Measurements from ENCODE around the gene MTCL1.

MTCL1 gene

DNA sequence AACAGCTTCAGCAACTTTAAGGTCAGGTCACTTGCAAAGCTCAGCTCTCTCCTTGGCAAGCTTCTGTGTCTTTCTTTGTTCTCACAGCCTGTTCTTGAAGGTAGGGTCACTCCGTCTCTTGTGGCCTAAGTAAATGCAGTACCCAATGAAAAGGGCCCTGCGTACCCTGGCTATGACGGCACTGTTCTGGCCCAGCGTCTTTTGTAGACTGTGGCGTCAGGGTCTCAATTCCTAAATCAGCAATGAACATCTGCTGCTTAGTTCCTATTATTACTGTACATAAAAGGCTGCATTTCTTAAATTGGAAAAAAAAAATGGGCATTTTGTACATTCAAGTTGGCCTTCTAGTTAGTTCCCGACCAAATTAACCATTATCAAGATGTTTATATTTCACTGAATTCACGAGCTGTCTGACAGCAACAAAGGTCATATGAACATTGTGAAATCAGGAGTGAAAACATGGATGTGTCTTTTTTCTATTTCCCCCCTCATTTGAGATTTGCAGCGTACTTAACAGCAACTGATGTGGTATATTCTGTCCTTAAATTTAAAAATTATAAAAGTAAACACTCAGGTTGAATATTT, 17.0 kb upstream of the MTCL1 start:
- DNase-seq, result no peak

DNA sequence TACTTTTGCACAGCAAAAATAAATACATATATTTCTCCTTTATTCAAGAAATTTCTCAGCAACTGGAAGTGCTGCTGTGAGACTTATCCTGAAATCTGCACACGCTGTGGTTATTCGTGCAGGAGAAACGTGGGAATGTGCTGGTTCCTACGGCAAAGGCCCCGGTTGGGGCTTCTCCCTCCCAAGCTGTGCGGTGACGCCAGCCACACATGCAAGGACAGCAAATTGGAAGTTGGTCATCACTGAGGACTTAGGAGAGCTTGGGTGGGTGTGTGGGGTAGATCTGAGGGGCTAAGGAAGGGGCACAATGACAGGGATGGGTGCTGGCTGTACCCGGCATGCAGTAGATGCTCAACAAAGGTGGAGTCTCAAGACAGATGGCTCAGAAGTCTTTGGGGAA, 16.5 kb upstream of the MTCL1 start:
- DNase-seq, result no peak

DNA sequence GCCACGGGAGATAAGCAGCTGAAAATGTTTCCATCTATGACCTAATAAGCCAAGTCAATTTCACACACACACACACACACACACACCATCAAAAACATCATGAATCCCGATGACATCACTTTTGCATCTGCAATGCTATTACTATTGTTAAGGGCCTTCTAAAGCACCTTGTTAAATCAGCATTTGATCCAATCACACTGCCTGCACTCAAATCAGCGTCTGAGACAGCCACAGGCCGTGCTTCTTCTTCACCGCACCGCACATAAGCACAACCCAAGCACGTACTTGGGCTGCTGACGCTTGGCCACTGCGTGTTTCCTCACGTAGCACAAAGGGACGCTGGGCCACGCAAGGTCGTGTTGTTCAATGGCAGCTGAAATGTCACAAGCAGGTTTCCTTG, 15.8 kb upstream of the MTCL1 start:
- no peak for DNase-seq

DNA sequence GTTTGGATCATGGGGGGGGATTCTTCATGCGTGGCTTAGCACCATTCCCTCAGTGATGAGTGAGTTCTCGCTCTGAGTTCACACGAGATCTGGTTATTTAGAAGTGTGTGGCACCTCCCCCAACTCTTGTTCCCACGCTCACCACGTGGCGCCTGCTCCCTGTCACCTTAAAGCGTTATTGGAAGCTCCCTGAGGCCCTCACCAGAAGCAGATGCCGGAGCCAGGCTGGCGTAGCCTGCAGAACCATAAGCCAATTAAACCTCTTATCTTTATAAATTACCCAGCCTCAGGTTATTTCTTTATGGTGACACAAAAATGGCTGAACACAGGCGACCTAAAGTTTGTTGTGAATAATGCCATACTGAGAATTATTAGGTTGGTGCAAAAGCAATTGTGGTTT, 10.5 kb upstream of the MTCL1 start:
- DNase-seq, result no peak

DNA sequence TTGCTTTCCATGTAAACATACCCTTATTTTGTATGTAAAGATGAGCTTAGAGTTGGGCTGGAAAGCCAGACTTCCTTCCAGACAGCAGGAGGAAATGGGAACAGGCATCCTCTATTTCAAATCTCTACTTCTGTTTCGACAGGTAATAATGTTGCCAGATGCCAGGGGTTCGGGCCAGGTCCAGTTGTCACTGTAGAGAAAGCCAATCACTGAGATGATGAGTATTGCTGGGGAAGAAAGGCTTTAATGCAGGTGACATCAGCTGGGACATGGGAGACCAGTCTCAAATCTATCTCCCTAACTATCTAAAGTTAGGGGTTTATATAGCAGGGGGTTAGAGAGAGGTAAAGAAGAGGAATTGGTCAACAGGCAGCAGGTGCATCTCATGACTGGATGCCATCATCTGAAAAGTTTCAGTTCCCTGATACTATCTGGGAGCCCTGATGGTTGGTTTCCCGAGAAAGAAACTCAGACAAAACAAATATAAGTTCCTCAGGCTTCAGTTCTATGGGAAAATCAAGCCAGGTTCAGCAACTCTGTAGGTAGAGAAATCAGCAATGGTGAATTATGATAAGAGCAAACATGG, 9.3 kb upstream of the MTCL1 start:
- DNase-seq, result no peak

DNA sequence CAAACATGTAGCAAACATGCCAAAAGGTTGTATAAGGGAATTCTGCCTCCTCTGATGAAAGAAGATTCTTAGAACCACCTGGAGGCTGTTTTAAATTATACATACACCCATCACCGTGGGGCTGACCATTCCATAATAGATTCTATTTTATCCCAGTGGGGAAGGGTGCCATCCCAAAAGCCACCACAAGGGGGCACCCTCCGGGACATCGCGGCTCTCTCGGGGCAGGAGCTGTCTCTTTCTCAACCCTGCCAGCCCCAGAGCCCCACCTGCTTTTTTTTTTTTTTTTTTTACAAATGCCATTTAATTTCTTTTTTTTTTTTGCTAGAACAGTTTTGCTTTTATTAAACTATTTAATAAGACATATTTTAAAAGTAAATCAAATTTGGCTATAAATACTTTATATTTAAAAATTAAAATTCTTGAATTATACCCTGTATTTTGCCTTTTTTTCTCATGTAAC, 8.6 kb upstream of the MTCL1 start:
- DNase-seq, result peak; percentile 60 to 77

DNA sequence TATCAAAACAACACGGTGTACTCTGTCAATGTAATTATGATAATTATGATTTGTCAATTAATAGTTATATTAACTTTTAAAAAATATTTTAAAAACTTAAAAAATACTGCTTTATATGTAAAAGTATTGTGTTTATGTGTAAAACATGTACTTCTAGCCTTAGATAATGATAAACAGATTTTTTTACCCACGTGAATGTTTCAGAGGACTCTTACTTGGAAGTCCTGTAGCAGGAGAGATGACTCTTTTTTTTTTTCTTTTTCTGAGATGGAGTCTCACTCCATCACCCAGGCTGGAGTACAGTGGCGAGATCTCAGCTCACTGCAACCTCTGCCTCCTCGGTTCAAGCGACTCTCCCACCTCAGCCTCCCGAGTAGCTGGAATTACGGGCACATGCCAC, 6.2 kb upstream of the MTCL1 start:
- DNase-seq, result no peak

DNA sequence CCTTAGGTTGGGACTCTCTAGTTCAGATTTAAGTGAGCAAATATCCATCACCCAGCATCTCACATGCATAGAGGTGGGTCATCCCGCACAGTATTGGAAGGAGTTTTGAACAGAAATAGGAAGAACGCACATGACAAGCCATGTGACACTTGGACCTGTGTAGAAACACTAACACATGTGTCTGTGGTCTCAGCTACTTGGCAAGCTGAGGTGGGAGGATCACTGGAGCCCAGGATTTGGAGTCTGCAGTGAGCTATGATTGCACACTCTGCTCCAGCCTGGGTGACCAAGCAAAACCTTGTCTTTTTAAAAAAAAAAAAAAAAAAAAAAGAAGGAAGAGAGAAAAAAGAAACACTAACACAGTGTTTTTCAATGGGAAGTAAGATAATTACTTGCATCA, 5.4 kb upstream of the MTCL1 start:
- DNase-seq, result no peak

DNA sequence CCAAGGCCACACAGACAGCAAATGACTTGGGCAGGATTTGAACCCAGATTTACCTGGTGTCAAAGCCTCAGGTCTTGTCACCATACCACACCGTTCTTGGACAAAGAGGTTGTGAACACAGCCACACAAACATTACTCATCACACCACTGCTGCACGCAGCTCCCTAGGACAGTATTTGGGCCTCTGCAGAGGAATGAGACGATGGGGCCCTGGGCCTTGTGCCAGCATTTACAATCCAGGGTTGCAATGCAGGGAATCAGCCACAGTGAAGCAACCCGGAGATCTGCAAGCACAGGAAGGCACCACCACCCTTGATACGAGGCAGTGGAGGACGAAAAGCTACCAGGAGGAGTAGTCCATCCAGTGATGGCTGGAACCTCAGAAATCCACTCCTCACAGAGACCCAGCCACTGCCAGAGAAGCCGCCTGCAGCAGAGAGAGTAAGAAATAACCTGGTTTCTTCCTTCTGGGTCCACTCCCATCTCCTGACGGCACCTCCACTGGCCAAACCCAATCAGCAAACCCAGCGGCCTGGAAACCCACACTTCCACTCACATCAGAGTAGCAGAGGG, 3.7 kb upstream of the MTCL1 start:
- no peak for DNase-seq

DNA sequence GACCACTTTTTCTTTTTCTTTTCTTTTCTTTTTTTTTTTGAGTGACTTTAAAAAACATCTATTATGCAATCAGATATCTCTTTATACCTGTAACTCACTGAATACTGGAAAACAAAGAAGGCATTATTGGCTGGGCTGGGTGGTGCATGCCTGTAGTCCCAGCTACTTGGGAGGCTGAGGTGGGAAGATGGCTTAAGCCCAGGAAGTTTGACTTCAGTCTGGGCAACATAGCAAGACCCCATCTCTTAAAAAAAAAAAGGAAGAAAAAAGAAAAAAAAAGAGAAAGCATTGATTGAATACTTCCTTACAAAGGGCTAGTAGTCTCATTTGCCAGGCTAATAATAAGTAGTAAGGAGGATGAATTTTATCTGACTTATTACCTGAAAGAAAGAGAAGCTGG, 2.7 kb upstream of the MTCL1 start:
- DNase-seq, result no peak

DNA sequence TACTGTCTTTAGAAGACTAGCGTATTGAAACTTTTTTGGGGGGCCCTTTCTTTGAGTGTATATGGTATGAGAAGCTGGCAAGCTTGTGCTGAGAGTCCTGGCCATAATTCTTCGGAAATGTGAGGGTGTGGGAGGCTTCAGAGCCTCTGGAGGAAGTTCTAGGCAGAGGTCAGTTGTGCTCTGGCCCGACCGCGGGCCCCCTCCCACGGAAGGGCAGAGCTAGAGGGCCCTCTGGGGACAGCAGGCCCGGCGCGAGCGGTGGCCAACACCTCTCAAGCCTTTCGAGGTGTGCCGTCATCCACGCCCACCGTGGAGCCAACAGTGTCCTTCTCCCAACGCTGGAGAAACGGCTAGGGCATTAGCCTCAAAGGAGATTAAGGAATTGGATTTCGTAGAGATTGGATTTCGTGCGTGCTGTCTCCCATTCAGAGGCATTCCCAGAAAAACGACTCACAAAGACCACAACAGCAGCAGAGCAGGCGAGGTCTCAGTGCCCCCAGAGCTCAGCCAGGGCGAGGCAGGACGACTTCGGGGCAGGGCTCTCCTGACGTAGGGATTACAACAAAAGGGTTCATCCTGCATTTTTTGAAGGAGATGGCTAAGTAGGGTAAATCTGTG, 2.2 kb upstream of the MTCL1 start:
- DNase-seq, result no peak

DNA sequence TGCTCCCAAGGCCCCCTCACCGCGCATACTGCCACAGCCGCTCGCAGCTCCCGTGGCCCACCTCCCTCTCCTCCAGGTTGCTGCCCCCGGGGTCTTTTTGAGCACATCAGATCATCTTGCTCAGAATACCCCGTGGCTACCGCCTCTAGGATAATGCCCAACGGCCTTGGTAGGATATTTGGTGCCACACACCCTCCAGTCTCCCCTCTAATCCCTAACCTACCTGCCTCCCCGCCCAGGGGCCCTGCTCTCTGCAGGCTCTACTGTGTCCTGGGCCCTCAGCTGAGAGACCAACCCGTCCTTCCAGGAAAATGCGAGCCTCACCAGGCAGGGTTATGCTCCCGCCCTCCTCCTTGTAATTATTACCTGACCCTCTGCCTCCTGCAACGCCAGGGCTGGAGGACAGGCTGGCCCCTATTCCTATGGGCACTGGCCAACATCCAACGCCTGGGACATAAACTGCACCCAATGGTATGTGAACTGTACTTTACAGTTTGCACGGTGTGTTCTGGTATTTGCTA, 1.5 kb upstream of the MTCL1 start:
- DNase-seq, result no peak

DNA sequence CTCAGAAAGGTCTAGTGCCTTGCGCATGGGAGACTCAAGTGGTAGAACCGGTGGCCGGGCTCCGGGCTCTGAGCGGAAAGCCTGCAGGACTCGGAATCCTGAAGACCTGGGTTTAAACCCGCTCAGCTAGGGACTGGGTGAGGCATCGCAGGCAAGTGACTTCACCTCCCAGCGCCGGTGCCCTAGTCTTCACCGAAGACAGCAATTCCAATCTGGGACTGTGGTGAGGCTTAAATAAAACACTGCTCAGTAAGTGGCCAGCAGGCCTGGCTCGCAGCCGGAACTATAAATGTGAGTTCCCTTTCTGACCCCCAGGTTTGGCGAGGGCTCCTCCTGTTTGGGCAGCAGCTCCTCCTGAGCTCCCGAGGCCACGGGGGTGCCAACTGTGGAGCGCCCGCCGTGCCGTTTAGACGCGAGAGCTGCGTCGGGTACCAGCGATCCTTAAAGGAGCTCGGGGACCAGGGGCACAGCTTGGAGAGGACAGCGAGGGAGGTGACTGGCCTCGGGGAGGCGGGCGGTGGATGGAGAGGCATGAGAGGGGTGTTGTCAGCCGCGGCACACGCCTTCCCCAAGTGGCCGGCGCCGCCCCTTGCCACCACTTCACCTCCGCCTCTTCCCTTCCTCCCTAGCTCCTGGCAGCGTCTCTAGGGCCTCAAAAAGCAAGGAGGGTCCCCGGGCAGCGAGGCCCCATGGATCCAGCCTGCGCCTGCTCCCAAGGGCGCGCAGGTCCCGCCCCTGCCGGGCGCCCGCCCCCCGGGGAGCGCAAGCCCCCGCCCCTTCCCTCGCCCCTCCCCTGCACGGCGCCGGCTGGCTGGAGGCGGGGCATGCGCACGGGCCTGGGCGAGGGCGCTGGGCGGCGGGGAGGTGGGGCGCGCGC, 757 bp upstream of the MTCL1 start:
- peak; percentile 86 to 88 for DNase-seq

DNA sequence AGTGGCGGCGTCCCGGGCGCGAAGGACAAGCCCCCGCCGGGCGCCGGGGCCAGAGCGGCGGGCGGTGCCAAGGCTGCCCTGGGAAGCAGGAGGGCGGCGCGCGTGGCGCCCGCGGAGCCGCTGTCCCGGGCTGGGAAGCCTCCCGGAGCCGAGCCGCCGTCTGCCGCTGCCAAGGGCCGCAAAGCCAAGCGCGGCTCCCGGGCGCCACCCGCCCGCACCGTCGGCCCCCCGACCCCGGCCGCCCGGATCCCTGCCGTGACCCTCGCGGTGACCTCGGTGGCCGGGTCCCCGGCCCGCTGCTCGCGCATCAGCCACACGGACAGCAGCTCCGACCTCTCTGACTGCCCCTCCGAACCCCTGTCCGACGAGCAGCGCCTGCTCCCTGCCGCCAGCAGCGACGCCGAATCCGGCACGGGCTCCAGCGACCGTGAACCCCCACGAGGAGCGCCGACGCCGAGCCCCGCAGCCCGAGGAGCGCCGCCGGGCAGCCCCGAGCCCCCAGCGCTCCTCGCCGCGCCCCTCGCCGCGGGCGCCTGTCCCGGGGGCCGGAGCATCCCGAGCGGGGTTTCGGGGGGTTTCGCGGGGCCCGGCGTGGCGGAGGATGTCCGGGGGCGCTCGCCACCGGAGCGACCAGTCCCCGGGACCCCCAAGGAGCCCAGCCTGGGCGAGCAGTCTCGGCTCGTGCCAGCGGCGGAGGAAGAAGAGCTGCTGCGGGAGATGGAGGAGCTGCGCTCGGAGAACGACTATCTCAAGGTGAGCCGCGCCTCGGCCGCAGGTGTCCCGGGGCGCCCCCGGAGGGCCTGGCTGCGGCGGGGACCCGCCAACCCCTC, 820 bp downstream of the MTCL1 start:
- peak in 1 of 2 donors; percentile 17 for DNase-seq

DNA sequence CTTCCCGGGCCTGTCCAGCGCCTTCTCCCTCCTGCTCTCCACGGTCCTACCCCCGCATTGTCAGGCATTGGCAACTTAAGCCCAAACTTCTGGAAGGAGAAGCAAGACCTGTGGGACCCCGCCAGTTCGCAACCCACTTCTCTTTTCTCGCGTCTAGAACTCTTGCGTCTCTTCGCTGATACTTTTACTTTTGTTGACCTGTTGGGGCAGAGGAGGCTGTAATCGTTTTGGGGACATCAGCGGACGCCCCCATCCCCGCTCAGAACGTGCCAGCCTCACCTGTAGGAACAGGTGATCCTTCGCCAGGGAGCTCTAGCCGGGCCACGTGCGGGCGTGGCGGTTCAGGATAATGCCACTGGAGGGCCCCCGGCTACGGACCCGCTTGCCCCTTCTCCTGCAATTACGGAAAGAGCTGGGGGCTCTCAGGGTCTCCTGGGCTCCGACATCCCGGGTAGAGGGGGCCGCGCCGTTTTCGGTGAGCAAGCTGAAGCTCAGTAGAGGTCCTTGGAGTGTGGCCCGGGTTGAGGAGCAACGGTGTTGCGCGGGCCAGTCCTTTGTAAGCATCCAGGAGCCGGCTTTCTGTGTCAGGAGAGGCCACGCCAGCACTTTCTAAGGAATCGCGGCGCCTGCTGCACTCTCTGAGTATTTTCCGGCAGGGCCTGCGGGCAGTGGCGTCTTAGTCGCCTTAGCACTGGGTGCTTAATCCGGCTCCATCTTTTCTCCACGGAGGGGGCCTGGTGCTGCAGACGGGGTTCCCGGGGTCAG, 1.6 kb downstream of the MTCL1 start:
- peak in 1 of 2 donors; percentile 17 for DNase-seq

DNA sequence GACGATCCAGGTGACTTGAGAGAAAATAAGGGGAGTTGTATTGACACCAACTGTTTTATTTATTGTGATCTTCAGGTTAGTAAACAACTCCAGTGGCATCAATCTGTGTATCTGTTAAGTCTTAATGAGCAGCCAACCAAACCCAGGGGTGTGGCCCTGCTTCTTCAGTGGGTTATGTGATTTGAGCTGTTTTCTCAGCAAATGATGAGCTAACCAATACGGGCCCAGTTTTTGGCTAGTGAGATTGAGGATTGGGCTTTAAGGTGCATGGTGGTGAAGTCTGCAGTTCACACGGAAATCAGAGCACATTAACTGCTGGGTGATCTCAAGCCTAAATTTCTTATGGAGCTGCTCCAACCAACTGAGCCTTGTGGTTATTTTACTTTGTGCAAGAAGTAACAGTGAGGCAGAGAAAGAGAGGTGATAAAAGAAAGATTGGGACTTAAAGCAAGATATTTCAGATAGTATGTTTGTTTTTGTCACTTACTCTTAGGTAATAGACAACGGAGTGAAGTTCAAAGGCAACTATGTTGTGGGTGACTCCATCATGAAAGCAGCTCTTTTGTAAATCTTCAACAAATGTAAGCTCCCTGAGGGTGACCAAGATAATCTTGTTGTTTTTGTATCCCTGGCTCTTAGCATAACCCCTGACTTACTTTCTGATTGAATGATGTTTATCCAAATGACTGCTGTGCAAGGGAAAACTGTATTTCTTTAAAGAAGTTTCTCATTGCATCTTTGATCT, 2.4 kb downstream of the MTCL1 start:
- no peak for DNase-seq

DNA sequence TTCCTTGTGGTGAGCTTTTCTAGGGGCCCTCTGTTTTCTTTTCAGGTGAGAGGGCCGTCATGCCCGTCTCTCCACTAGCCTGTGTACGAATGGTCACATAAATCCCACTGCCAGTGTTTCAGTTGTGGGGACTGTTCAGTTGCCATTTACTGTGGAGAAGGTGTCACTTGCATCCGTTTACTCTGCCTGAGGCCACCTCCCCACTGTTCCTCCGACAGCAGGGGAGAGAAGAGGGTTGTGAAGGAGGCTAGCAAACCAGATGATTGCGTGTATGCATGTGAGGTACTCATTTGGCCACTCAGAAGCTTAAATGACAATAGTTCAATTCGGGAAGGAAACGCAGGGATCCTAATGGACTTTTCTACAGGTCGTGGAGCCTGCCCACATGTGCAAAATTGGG, 3.3 kb downstream of the MTCL1 start:
- DNase-seq, result no peak

DNA sequence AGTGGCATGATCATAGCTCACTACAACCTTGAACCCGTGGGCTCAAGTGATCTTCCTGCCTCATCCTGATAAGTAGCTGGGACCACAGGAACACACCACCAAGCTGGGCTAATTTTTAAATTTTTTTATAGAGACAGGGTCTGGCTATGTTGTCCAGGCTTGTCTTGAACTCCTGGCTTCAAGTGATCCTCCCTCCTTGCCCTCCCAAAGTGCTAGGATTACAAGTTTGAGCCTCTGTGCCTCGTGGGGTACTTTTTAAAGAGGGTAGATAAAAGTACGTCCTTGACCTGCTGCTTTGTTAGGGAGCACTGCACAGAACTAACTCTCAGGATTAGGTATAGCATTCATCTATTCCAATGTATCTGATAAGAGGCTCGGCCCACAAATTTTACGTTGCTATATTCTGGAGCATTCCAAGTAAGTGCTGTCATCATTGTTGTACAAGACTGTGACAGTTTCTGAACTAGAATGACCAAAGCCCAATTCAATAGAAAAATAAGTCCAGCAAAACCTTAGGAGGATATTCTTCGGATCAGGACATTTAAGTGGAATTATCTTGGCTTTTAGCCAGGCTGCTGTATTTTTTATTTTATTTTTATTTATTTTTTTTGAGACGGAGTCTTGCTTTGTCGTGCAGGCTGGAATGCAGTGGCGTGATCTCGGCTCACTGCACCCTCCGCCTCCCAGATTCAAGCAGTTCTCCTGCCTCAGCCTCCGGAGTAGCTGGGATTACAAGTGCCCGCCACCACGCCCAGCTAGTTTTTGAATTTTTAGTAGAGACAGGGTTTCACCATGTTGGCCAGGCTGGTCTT, 4.1 kb downstream of the MTCL1 start:
- no peak for DNase-seq

DNA sequence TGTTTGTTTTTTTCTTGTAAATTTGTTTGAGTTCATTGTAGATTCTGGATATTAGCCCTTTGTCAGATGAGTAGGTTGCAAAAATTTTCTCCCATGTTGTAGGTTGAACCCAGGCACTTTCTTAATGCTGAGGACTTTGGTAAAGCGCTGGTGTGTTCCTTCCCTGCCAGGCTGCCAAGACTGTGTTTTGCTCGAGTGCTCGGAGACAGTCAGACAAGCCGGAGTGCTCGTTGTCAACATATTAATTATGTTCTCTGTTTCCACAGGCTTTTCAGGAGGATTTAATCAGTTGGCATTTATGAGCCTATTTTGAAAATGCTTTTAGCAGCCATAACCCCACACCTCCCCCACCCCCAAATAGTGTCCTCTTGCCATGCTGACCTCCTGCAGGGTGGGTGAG, 6.4 kb downstream of the MTCL1 start:
- DNase-seq, result no peak

DNA sequence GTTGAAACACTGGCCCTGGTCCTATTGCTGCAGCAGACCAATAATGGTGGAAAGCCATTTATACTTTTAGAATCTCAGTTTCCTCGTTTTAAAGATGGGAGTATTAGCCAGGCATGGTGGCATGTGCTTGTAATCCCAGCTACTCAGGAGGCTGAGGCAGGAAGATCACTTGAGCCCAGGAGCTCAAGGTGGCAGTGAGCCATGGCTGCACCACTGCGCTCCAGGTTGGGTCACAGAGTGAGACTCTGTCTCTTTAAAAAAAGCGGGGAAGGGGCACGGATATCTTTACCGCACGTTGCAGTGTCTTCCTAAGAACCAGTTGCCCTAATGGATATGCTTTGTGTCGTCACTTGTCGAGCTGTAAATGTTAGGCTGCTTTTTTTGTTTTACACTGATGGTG, 8.3 kb downstream of the MTCL1 start:
- DNase-seq, result no peak

Measured in activated CD4-positive, alpha-beta T cell treated with anti-CD3 and anti-CD28 coated beads for 4 hours (primary cell).